Activated CD8-positive, alpha-beta memory T cell treated with anti-CD3 and anti-CD28 coated beads, Interleukin-2, amount 50 U/mL, for 1 hour (primary cell): Measurements from ENCODE around the gene GABRR1.
"Not testable (repeated sequence)": the region's sequence is repeated elsewhere in the genome, so short reads cannot be mapped to it uniquely, and the experiment has no call there.

Experiments used
- DNase-seq: peaks from one replicate; pipeline ENCODE4 v3.0.0-alpha.2; 2020; ENCODE audit errors: extremely low read depth

The GABRR1 gene

GRCh38 chr6:89217299-89217910, at the start of gene GABRR1:
Gene GABRR1 (minus strand): TSS chr6:89217358. CDS start chr6:89217322, 36 bp downstream.
- DNase-seq = no peak

- DNase-seq = no peak
Observed at GRCh38 chr6:89264296-89264695, 47.1 kb upstream of the GABRR1 start.

GRCh38 chr6:89260832-89261231, 43.7 kb upstream of the GABRR1 start:
- no peak for DNase-seq

- DNase-seq = no peak
Observed at GRCh38 chr6:89260310-89260709, 43.2 kb upstream of the GABRR1 start.

GRCh38 chr6:89258912-89259311, 41.8 kb upstream of the GABRR1 start:
- no peak for DNase-seq

GRCh38 chr6:89257781-89258180, 40.6 kb upstream of the GABRR1 start:
- DNase-seq = no peak

- DNase-seq = no peak
Observed at GRCh38 chr6:89257346-89257745, 40.2 kb upstream of the GABRR1 start.

- DNase-seq = no peak
Observed at GRCh38 chr6:89255417-89255816, 38.3 kb upstream of the GABRR1 start.

GRCh38 chr6:89254569-89254968, 37.4 kb upstream of the GABRR1 start:
- no peak for DNase-seq

- no peak for DNase-seq
Observed at GRCh38 chr6:89252907-89253306, 35.7 kb upstream of the GABRR1 start.

GRCh38 chr6:89251976-89252375, 34.8 kb upstream of the GABRR1 start:
- no peak for DNase-seq

- no peak for DNase-seq
Observed at GRCh38 chr6:89251170-89251569, 34.0 kb upstream of the GABRR1 start.

GRCh38 chr6:89250239-89250638, 33.1 kb upstream of the GABRR1 start:
- no peak for DNase-seq

GRCh38 chr6:89244241-89244985, 27.3 kb upstream of the GABRR1 start:
- no peak for DNase-seq

- DNase-seq = no peak
Observed at GRCh38 chr6:89243331-89243629, 26.1 kb upstream of the GABRR1 start.

GRCh38 chr6:89242574-89243330, 25.6 kb upstream of the GABRR1 start:
- no peak for DNase-seq

- no peak for DNase-seq
Observed at GRCh38 chr6:89239338-89239737, 22.2 kb upstream of the GABRR1 start.

- DNase-seq = no peak
Observed at GRCh38 chr6:89237158-89237557, 20.0 kb upstream of the GABRR1 start.

- not testable (repeated sequence) for DNase-seq
Observed at GRCh38 chr6:89233605-89234004, 16.4 kb upstream of the GABRR1 start.

- DNase-seq = no peak
Observed at GRCh38 chr6:89222712-89223039, 5.5 kb upstream of the GABRR1 start.

GRCh38 chr6:89221971-89222711, 5.0 kb upstream of the GABRR1 start:
- no peak for DNase-seq

GRCh38 chr6:89221129-89221528, 4.0 kb upstream of the GABRR1 start:
- no peak for DNase-seq
